Suppressor macrophage (primary cell): ENCODE measurements around the gene UPF3B.
A peak's percentile ranks its signal among the peaks of the same experiment; 100 is the strongest.
"Not testable (repeated sequence)": the region's sequence is repeated elsewhere in the genome, so short reads cannot be mapped to it uniquely, and the experiment has no call there.

Source experiments
- DNase-seq, 4 experiments: peaks; one replicate each; pipeline ENCODE4 v3.0.0-alpha.2; 2020 to 2022
- total RNA-seq, 17 experiments: gene quantifications; one replicate each; lab custom pipeline; 2026; ENCODE audit warnings: mixed read lengths in 6 of 17, inconsistent platforms in 3 of 17; lab: John Stamatoyannopoulos, UW

The UPF3B gene
- total RNA-seq: 3.0 to 12.3 (median 7.6) reads per million in 17 experiments

- peak; percentile 95 to 98 (median 98) for DNase-seq
These were observed at the start of gene UPF3B for GRCh38 chrX:119852382-119853353. Gene UPF3B, minus strand, starts transcription at chrX:119852963. Its CDS starts 35 bp downstream, at chrX:119852928.

- no peak for DNase-seq
These were observed 48.2 kb upstream of the UPF3B start for GRCh38 chrX:119900976-119901375.

GRCh38 chrX:119899125-119899524 lies 46.4 kb upstream of the UPF3B start:
- peak; percentile 73 to 93 (median 81) for DNase-seq

GRCh38 chrX:119895843-119896326 lies 43.1 kb upstream of the UPF3B start, which contains the start of gene AKAP14:
Gene AKAP14, plus strand, starts transcription at chrX:119895893. Its CDS starts 7,331 bp downstream, at chrX:119903224.
- DNase-seq: no peak

GRCh38 chrX:119891961-119892692 lies 39.4 kb upstream of the UPF3B start:
- not testable (repeated sequence) for DNase-seq

- DNase-seq: not testable (repeated sequence)
These were observed 37.9 kb upstream of the UPF3B start for GRCh38 chrX:119890626-119891025.

- peak; percentile 66 to 83 (median 74) for DNase-seq
These were observed 35.1 kb upstream of the UPF3B start for GRCh38 chrX:119887721-119888425.

- peak in 3 of 4 experiments; percentile 14 to 48 (median 38) for DNase-seq
These were observed 33.0 kb upstream of the UPF3B start for GRCh38 chrX:119885554-119886428.

- DNase-seq: peak; percentile 26 to 62 (median 54)
These were observed 28.0 kb upstream of the UPF3B start for GRCh38 chrX:119880552-119881437.

GRCh38 chrX:119880076-119880475 lies 27.3 kb upstream of the UPF3B start:
- DNase-seq: no peak

GRCh38 chrX:119878740-119879139 lies 26.0 kb upstream of the UPF3B start:
- no peak for DNase-seq

GRCh38 chrX:119871599-119872395 lies 19.0 kb upstream of the UPF3B start, which contains the start of the genes NDUFA1 and RNF113A:
Gene NDUFA1, plus strand, starts transcription at chrX:119871832. Its CDS starts 80 bp downstream, at chrX:119871912.
Gene RNF113A, minus strand, starts transcription at chrX:119871733. Its CDS starts 120 bp downstream, at chrX:119871613.
- DNase-seq: peak; percentile 89 to 94 (median 92)

- peak; percentile 52 to 69 (median 60) for DNase-seq
These were observed 18.5 kb upstream of the UPF3B start for GRCh38 chrX:119871245-119871598.

- peak; percentile 49 to 65 (median 52) for DNase-seq
These were observed 17.9 kb upstream of the UPF3B start for GRCh38 chrX:119870626-119871131.

GRCh38 chrX:119853444-119853843 lies 681 bp upstream of the UPF3B start:
- DNase-seq: peak in 1 of 4 experiments; percentile 3

GRCh38 chrX:119833905-119834304 lies 18.9 kb downstream of the UPF3B start:
- no peak for DNase-seq

GRCh38 chrX:119828446-119828845 lies 24.3 kb downstream of the UPF3B start:
- no peak for DNase-seq

- DNase-seq: no peak
These were observed 26.3 kb downstream of the UPF3B start for GRCh38 chrX:119826399-119826959.
